ENCODE data around the gene CTNNA3. TPM values are rescaled to one million over a fixed set of nuclear protein-coding genes. Genes with fewer than 3 reads are reported as not detected.

Gene CTNNA3
- total RNA-seq, 1 donor from 2014 or later: 0.30 TPM

DNA sequence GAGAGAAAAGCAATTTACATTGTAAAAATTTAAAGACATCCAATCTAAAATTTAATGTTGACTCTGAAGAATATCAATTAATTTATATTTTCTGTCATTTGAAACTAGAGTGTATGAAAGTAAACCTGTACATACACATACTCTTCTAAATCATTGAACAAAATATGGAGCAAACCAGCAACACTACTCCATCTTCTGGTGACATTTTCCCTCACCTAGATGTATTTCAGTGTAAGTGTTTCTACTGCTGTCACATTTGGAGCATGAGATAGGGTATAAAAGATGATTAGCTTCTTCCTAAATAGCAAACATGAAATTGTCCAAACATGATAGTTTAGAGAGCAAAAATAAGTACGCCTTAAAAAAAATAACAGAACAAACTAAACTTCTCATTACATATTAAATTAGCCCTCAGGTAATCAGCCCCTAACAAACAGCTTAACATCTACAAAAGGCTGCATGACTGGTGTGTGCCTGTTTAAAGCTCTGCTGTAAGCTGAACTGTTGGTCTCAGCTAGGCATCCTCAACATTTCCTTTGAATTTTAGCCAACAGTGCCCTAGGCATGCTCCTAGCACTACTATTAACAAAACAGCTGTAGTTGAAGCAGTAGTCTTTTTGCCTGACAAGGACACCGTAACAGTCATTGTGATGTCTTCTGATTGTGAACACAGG, 189.8 kb downstream of the CTNNA3 start:
- no peaks in the 10 kb centered on the region for H3K36me3 Mint-ChIP-seq (ENCODE audit: unreplicated experiment)
- peaks cover 4% of the 10 kb centered on the region for H3K4me1 Mint-ChIP-seq (ENCODE audit: unreplicated experiment)

DNA sequence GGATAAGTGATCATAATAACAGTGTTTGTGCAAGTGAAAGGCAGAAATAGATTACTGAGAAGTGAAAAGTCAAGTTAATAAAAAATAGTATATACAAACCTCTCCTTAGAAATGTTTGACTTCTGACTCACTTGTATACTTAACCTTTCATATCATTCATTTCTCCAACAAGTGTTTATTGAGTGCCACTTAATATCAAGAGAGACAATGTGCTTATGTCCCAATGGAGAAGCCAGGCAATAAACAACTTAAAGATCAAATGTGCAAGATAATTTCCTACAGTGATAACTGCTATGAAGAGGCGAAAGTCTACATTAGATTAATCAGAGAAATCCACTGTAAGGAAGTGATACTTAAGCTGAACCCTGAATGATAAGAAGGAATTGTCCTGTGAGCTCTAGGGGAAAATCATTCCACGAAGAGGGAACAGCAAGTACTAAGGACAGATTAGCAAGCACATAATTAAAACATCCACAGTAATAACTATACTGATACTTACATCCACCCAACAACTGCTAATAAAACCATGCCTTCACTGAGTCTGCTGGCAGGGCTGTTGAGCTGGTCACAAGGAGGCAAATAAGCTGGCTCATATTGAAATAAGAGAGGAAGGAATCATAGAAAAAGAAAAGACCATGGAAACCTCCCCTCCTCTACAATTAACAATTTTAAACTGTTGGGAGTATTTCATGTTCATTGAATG, 203.5 kb downstream of the CTNNA3 start:
- Mint-ChIP-seq H3K9me3 (ENCODE audit: unreplicated experiment) (no peaks in the 10 kb centered on the region), H3K4me1 (ENCODE audit: unreplicated experiment) (peaks cover 15% of the 10 kb centered on the region), H3K36me3 (ENCODE audit: unreplicated experiment) (no peaks in the 10 kb centered on the region), H3K27ac (ENCODE audit: unreplicated experiment) (no peak overlapping the region), H3K27me3 (ENCODE audit: unreplicated experiment) (peaks cover 11% of the 10 kb centered on the region), H3K4me3 (ENCODE audit: unreplicated experiment) (no peak overlapping the region)
- no peak for DNase-seq (ENCODE audit: extremely low spot score, unreplicated experiment)
- TF ChIP-seq, protein P1, sequence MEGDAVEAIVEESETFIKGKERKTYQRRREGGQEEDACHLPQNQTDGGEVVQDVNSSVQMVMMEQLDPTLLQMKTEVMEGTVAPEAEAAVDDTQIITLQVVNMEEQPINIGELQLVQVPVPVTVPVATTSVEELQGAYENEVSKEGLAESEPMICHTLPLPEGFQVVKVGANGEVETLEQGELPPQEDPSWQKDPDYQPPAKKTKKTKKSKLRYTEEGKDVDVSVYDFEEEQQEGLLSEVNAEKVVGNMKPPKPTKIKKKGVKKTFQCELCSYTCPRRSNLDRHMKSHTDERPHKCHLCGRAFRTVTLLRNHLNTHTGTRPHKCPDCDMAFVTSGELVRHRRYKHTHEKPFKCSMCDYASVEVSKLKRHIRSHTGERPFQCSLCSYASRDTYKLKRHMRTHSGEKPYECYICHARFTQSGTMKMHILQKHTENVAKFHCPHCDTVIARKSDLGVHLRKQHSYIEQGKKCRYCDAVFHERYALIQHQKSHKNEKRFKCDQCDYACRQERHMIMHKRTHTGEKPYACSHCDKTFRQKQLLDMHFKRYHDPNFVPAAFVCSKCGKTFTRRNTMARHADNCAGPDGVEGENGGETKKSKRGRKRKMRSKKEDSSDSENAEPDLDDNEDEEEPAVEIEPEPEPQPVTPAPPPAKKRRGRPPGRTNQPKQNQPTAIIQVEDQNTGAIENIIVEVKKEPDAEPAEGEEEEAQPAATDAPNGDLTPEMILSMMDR (IDR thresholded peaks at IDR 0.05): no peak

More for the DNA sequence above, 189.8 kb downstream of the CTNNA3 start:
- no peak for DNase-seq (ENCODE audit: extremely low spot score, unreplicated experiment)
- Mint-ChIP-seq H3K9me3 (ENCODE audit: unreplicated experiment) (peaks cover 4% of the 10 kb centered on the region), H3K4me3 (ENCODE audit: unreplicated experiment) (no peak overlapping the region), H3K27me3 (ENCODE audit: unreplicated experiment) (peaks cover 5% of the 10 kb centered on the region), H3K27ac (ENCODE audit: unreplicated experiment) (no peak overlapping the region)
- TF ChIP-seq, protein P1 (IDR thresholded peaks at IDR 0.05): no peak

DNA sequence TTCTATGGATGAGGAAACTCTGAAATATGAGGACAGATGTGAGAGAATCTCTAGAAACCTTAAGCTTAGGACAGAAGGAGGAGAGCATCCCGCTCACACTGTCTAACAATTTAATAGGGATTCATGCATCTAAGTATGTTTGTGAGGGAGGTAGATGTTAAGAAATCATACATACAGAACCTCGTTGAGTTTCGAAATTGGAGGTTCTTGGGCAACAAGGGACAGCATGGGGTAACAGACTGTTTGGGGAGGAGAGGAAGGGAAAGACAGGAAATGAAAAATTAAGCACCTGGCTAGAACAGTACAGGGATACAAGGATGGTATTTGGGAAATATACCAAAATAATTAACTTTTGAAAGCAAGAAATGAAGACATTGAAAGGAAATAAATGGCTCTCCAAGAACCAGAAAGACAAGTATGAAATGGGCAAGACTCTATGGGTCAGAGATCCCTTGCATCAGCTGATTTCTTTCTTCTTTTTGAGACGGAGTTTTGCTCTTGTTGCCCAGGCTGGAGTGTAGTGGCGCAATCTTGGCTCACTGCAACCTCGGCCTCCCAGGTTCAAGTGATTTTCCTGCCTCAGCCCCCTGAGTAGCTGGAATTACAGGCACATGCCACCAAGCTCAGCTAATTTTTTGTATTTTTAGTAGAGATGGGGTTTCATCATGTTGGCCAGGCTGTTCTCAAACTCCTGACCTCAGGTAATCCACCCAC, 207.9 kb downstream of the CTNNA3 start:
- TF ChIP-seq, protein P1 (IDR thresholded peaks at IDR 0.05): no peak

DNA sequence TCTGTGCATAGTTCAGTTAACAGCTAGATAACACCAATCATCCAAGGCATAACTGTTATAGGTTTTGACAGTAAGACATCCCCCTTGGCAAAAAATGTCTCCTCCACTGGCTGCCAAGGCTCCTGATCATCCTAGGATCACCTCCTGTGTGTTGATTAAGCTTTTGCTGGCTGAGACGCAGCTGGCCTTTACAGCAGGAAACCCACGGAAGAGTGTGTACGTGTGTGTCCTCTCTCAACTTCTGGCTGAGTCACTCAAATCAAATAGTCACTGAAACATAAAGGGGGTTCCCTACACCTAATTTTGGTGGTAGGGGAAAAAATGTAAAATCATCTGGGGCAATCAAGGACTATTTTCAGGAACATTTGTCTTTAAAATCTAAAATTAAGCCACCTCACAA, 208.8 kb downstream of the CTNNA3 start:
- TF ChIP-seq, protein P1 (IDR thresholded peaks at IDR 0.05): no peak
- Mint-ChIP-seq H3K27me3 (ENCODE audit: unreplicated experiment) (peaks cover 18% of the 10 kb centered on the region), H3K9me3 (ENCODE audit: unreplicated experiment) (no peaks in the 10 kb centered on the region), H3K27ac (ENCODE audit: unreplicated experiment) (no peak overlapping the region), H3K4me1 (ENCODE audit: unreplicated experiment) (peaks cover 11% of the 10 kb centered on the region), H3K4me3 (ENCODE audit: unreplicated experiment) (no peak overlapping the region), H3K36me3 (ENCODE audit: unreplicated experiment) (no peaks in the 10 kb centered on the region)
- DNase-seq (ENCODE audit: extremely low spot score, unreplicated experiment): no peak

More for the DNA sequence above, 207.9 kb downstream of the CTNNA3 start:
- H3K27ac Mint-ChIP-seq (ENCODE audit: unreplicated experiment): no peak overlapping the region
- H3K9me3 Mint-ChIP-seq (ENCODE audit: unreplicated experiment): no peaks in the 10 kb centered on the region
- H3K4me1 Mint-ChIP-seq (ENCODE audit: unreplicated experiment): peaks cover 15% of the 10 kb centered on the region
- peaks cover 18% of the 10 kb centered on the region for H3K27me3 Mint-ChIP-seq (ENCODE audit: unreplicated experiment)
- no peak for DNase-seq (ENCODE audit: extremely low spot score, unreplicated experiment)
- no peak overlapping the region for H3K4me3 Mint-ChIP-seq (ENCODE audit: unreplicated experiment)
- no peaks in the 10 kb centered on the region for H3K36me3 Mint-ChIP-seq (ENCODE audit: unreplicated experiment)

GRCh38 chr10:67477868-67478267, 218.1 kb downstream of the CTNNA3 start:
- peaks cover 32% of the 10 kb centered on the region for H3K9me3 Mint-ChIP-seq (ENCODE audit: unreplicated experiment)
- H3K4me3 Mint-ChIP-seq (ENCODE audit: unreplicated experiment): no peak overlapping the region
- no peaks in the 10 kb centered on the region for H3K36me3 Mint-ChIP-seq (ENCODE audit: unreplicated experiment)
- peaks cover 1% of the 10 kb centered on the region for H3K27me3 Mint-ChIP-seq (ENCODE audit: unreplicated experiment)
- H3K27ac Mint-ChIP-seq (ENCODE audit: unreplicated experiment): no peak overlapping the region
- TF ChIP-seq, protein P1 (IDR thresholded peaks at IDR 0.05): no peak
- DNase-seq (ENCODE audit: extremely low spot score, unreplicated experiment): no peak
- H3K4me1 Mint-ChIP-seq (ENCODE audit: unreplicated experiment): no peaks in the 10 kb centered on the region
